HepG2 (cell line): ENCODE results near the gene CLCN4. TPM values are rescaled to one million over a fixed set of nuclear protein-coding genes. Genes with fewer than 3 reads are reported as not detected.

Source experiments
- ATAC-seq: fragments of 200-7000 bp; cut with Tn5 transposase; 3 replicates; pipeline ENCODE4 v1.9.1; 2020; ENCODE audit warnings: mild to moderate bottlenecking, moderate library complexity
- BruUV-seq: library from RNA; stranded (reverse); fragments of 400-500 nt; replicated peaks from 2 replicates; lab custom pipeline; 2021; lab: Mats Ljungman, UMichigan
- CTCF ChIA-PET: fragments of 300-600 bp; formaldehyde crosslinking; extraction: SDS; loops from one replicate; lab custom pipeline; 2021; ENCODE audit warnings: low total read pairs, inconsistent platforms, low intra/inter-chr PET ratio; lab: Yijun Ruan, JAX
- POLR2A ChIA-PET: fragments of 350-600 bp; sonication (Branson Sonifier 250); formaldehyde crosslinking; loops from one replicate; lab custom pipeline; 2020; ENCODE audit warnings: antibody characterized with exemption, inconsistent platforms; lab: Yijun Ruan, JAX
- DNase-seq: peaks from one replicate; pipeline ENCODE4 v3.0.0-alpha.2; 2015; ENCODE audit warnings: low spot score
- FAIRE-seq: peaks from 3 replicates; lab custom pipeline; 2011; peaks lifted over from hg19 to GRCh38; lab: Jason Lieb, UNC
- H2AFZ ChIP-seq: one replicate; pipeline ENCODE4 v1.6.1; 2011; ENCODE audit warnings: low read length, inconsistent platforms
- H3K27ac ChIP-seq: fragments of 300-600 bp; 3 replicates; pipeline ENCODE4 v1.8.0; 2011; ENCODE audit warnings: mixed run types, mild to moderate bottlenecking, mixed read lengths, low read length, inconsistent platforms; ENCODE audit not compliant: insufficient read depth; ENCODE audit errors: extremely low read length
- H3K27me3 ChIP-seq, 2 experiments: fragments of 200-600 bp in 1 of 2; 2 replicates in 1 of 2; 3 replicates in 1 of 2; pipeline versions ENCODE4 v1.6.0 to v1.8.0; 2011; ENCODE audit warnings: low read length in 2 of 2, mild to moderate bottlenecking in 2 of 2, moderate library complexity in 2 of 2, inconsistent platforms in 1 of 2; ENCODE audit not compliant: insufficient read depth in 2 of 2, control insufficient read depth in 1 of 2
- H3K36me3 ChIP-seq, 2 experiments: fragments of 200-600 bp in 1 of 2; replicated peaks in 1 of 2; 2 replicates in 1 of 2; 3 replicates in 1 of 2; pipeline versions ENCODE4 v1.5.1 to v1.8.0; 2011; ENCODE audit warnings: low read length in 2 of 2, inconsistent platforms in 1 of 2; ENCODE audit not compliant: insufficient read depth in 2 of 2, control insufficient read depth in 1 of 2
- H3K4me1 ChIP-seq: 2 replicates; pipeline ENCODE4 v1.5.1; 2012; ENCODE audit warnings: low read length, inconsistent platforms; ENCODE audit not compliant: insufficient read depth
- H3K4me2 ChIP-seq: 2 replicates; pipeline ENCODE4 v1.6.0; 2011; ENCODE audit warnings: low read depth, low read length, inconsistent platforms
- H3K4me3 ChIP-seq, 3 experiments: fragments of 200-600 bp in 1 of 3; sonication (generic), shearing (Covaris generic) in 1 of 3; replicated peaks in 1 of 3; 2 replicates each; pipeline ENCODE4 v1.5.1; 2011 to 2016; ENCODE audit warnings: low read length in 3 of 3, inconsistent platforms in 2 of 3, low read depth in 2 of 3, mild to moderate bottlenecking in 2 of 3, control low read depth in 1 of 3, mixed read lengths in 1 of 3; ENCODE audit not compliant: insufficient read depth in 1 of 3
- H3K79me2 ChIP-seq: one replicate; pipeline ENCODE4 v1.6.1; 2011; ENCODE audit warnings: low read length, inconsistent platforms; ENCODE audit not compliant: insufficient read depth
- H3K9ac ChIP-seq: 2 replicates; pipeline ENCODE4 v1.6.0; 2011; ENCODE audit warnings: mild to moderate bottlenecking, low read depth, low read length, inconsistent platforms; ENCODE audit not compliant: insufficient read depth
- H3K9me3 ChIP-seq: 2 replicates; pipeline ENCODE4 v1.5.1; 2012; ENCODE audit warnings: mild to moderate bottlenecking, low read length
- H4K20me1 ChIP-seq: 2 replicates; pipeline ENCODE4 v1.6.0; 2011; ENCODE audit warnings: inconsistent platforms, mild to moderate bottlenecking, low read length, moderate library complexity; ENCODE audit not compliant: insufficient read depth
- CENPBD1 ChIP-seq: sonication (generic); formaldehyde crosslinking; IDR thresholded peaks from 2 replicates; pipeline ENCODE4 v1.8.0; 2022; ENCODE audit warnings: missing genetic modification reagents, low read depth, mild to moderate bottlenecking, borderline replicate concordance
- HNRNPLL ChIP-seq: fragments of 200-400 bp; formaldehyde crosslinking; IDR thresholded peaks from 2 replicates; pipeline ENCODE4 v1.6.1; 2017; ENCODE audit warnings: mild to moderate bottlenecking, low read depth, low read length; ENCODE audit not compliant: poor library complexity, severe bottlenecking
- KLF6 ChIP-seq: IDR thresholded peaks from 2 replicates; pipeline ENCODE4 v1.8.0; 2016; ENCODE audit warnings: missing biosample characterization, missing genetic modification reagents
- MAF1 ChIP-seq: sonication (generic); formaldehyde crosslinking; IDR thresholded peaks from 2 replicates; pipeline ENCODE4 v1.5.0; 2020; ENCODE audit warnings: missing genetic modification reagents, borderline replicate concordance
- THAP8 ChIP-seq: sonication (generic); formaldehyde crosslinking; IDR thresholded peaks from 2 replicates; pipeline ENCODE4 v1.5.1; 2020; ENCODE audit warnings: missing genetic modification reagents, mild to moderate bottlenecking, borderline replicate concordance
- ZNF235 ChIP-seq: sonication (generic); formaldehyde crosslinking; IDR thresholded peaks from 2 replicates; pipeline ENCODE4 v1.8.1; 2023; ENCODE audit warnings: mild to moderate bottlenecking, missing genetic modification reagents, borderline replicate concordance
- ZNF513 ChIP-seq: sonication (generic); formaldehyde crosslinking; conservative IDR thresholded peaks from 2 replicates; pipeline ENCODE4 v1.5.0; 2020; ENCODE audit warnings: missing genetic modification reagents
- ZNF710 ChIP-seq: sonication (generic); formaldehyde crosslinking; IDR thresholded peaks from 2 replicates; pipeline ENCODE4 v1.5.0; 2020; ENCODE audit warnings: mild to moderate bottlenecking, missing genetic modification reagents, borderline replicate concordance
- ZSCAN12 ChIP-seq: sonication (generic); formaldehyde crosslinking; IDR thresholded peaks from 2 replicates; pipeline ENCODE4 v1.9.0; 2021; ENCODE audit warnings: mild to moderate bottlenecking, missing genetic modification reagents
- WGBS: methylation state at CpG from one replicate; pipeline ENCODE4 v1.1.6; 2017; ENCODE audit warnings: low lambda C conversion rate; 5-methylcytosine and 5-hydroxymethylcytosine counted together
- in situ Hi-C: cut with HindIII; loops from 2 replicates; pipeline ENCODE4 v1.10.0; 2017; ENCODE audit warnings: low pct_unique_long_range_greater_than_20kb; ENCODE audit not compliant: extremely low pct_ligation_motif_present
- intact Hi-C: fragments of 100-400 bp; cut with micrococcal nuclease; formaldehyde crosslinking; loops from one replicate; pipeline ENCODE4 v1.10.0; 2022; ENCODE audit not compliant: unreplicated experiment
- polyA plus RNA-seq, 8 experiments: library from polyadenylated mRNA; depleted of rRNA in 3 of 8; stranded (reverse) in 7 of 8; unstranded in 1 of 8; fragments of >200 nt; fragmentation: Illumina TruSeq in 4 of 8; extraction: Trizol in 4 of 8; gene quantifications; 2 replicates each; pipeline versions ENCODE4 v1.2.1 to v1.2.3, GENCODE V29; 2011 to 2016; ENCODE audit warnings: low read depth in 4 of 8, missing spikeins in 1 of 8, mixed read lengths in 1 of 8; ENCODE audit not compliant: insufficient read depth in 1 of 8
- total RNA-seq, 5 experiments: library from RNA; depleted of rRNA; stranded (reverse); fragments of >200 nt; fragmentation: Illumina TruSeq; extraction: Trizol; gene quantifications; 2 replicates each; pipeline ENCODE4 v1.2.3, GENCODE V29; 2016; ENCODE audit warnings: low read depth in 1 of 5

Gene CLCN4
- total and polyA plus RNA-seq, 2 of the 13 experiments (the other 11 are each of a cell fraction or from before 2014, with no cell fraction given) = 1.8 to 2.5 TPM

- Histone ChIP-seq H3K4me3 (no peak overlapping the region), H3K9me3 (no peaks in the 10 kb centered on the region), H2AFZ (no peak overlapping the region), H3K4me1 (peaks cover 31% of the 10 kb centered on the region), H4K20me1 (no peaks in the 10 kb centered on the region), H3K79me2 (no peaks in the 10 kb centered on the region), H3K27me3 (no peaks in the 10 kb centered on the region)
- ChIA-PET POLR2A (no interaction called here), CTCF (no interaction called here)
- WGBS = 83% methylated on average over 4 of the region's 5 CpGs
- DNase-seq = no peak
- TF ChIP-seq ZNF710 (CRISPR knock-in tag) (no peak), THAP8 (no peak), ZNF235 (CRISPR knock-in tag) (no peak), KLF6 (CRISPR knock-in tag) (no peak), ZNF513 (CRISPR knock-in tag) (no peak), HNRNPLL (no peak), MAF1 (CRISPR knock-in tag) (no peak), ZSCAN12 (CRISPR knock-in tag) (no peak), CENPBD1 (CRISPR knock-in tag) (no peak)
- TF ChIP-seq, all 625 proteins: peak for 0
- H3K4me2 ChIP-seq = no peak overlapping the region
- in situ Hi-C loops (no loop called here), intact Hi-C loops (no loop called here)
- no peak overlapping the region for H3K27ac ChIP-seq
- BruUV-seq = no TSS peak
- H3K36me3 ChIP-seq = no peaks in the 10 kb centered on the region
- no peak for ATAC-seq
- peak; percentile 50 for FAIRE-seq
- H3K9ac ChIP-seq = no peak overlapping the region
Observed at GRCh38 chrX:10171249-10171648, 14.5 kb downstream of the CLCN4 start.
